K562 (cell line): Measurements from ENCODE around the gene MAML3. TPM values are rescaled to one million over a fixed set of nuclear protein-coding genes. Genes with fewer than 3 reads are reported as not detected.

Source experiments
- ATAC-seq: fragments of 200-7000 bp; cut with Tn5 transposase; 3 replicates; pipeline ENCODE4 v1.9.1; 2020; ENCODE audit warnings: moderate library complexity
- BruUV-seq: library from RNA; stranded (reverse); fragments of 400-500 nt; replicated peaks from 2 replicates; lab custom pipeline; 2021; lab: Mats Ljungman, UMichigan
- CTCF ChIA-PET: fragments of 300-600 bp; formaldehyde crosslinking; extraction: SDS; loops from one replicate; lab custom pipeline; 2021; ENCODE audit warnings: low intra/inter-chr PET ratio; lab: Yijun Ruan, JAX
- POLR2A ChIA-PET: fragments of 300-600, 350-650 bp; sonication (Branson Sonifier 250); formaldehyde crosslinking; extraction: SDS; loops from one replicate; lab custom pipeline; 2021; ENCODE audit warnings: antibody characterized with exemption, inconsistent platforms; lab: Yijun Ruan, JAX
- DNase-seq, 4 experiments: peaks; one replicate each; pipeline versions ENCODE4 v3.0.0 to v3.0.0-alpha.2; 2011 to 2018; ENCODE audit warnings: low spot score in 3 of 4, mixed read lengths in 3 of 4; ENCODE audit errors: extremely low read depth in 1 of 4
- FAIRE-seq: peaks from 2 replicates; lab custom pipeline; 2011; peaks lifted over from hg19 to GRCh38; lab: Jason Lieb, UNC
- H2AFZ ChIP-seq: 2 replicates; pipeline ENCODE4 v1.6.0; 2011; ENCODE audit warnings: low read depth, low read length, control low read depth, inconsistent platforms
- H3K27ac ChIP-seq: fragments of 200-600 bp; 3 replicates; pipeline ENCODE4 v1.8.0; 2011; ENCODE audit warnings: low read depth, mild to moderate bottlenecking, control low read depth, inconsistent platforms, low read length, moderate library complexity, mixed read lengths; ENCODE audit errors: extremely low read depth
- H3K27me3 ChIP-seq, 2 experiments: fragments of 300-600 bp in 1 of 2; 2 replicates in 1 of 2; 3 replicates in 1 of 2; pipeline versions ENCODE4 v1.6.0 to v1.8.0; 2011; ENCODE audit warnings: inconsistent platforms in 2 of 2, low read length in 2 of 2, mild to moderate bottlenecking in 1 of 2, mixed read lengths in 1 of 2, moderate library complexity in 1 of 2; ENCODE audit not compliant: control insufficient read depth in 2 of 2, insufficient read depth in 2 of 2
- H3K36me3 ChIP-seq: fragments of 300-600 bp; 3 replicates; pipeline ENCODE4 v1.8.0; 2011; ENCODE audit warnings: mild to moderate bottlenecking, low read length, inconsistent platforms; ENCODE audit not compliant: control insufficient read depth, insufficient read depth
- H3K4me1 ChIP-seq, 2 experiments: fragments of 200-600 bp in 1 of 2; replicated peaks in 1 of 2; 2 replicates in 1 of 2; 3 replicates in 1 of 2; pipeline versions ENCODE4 v1.5.1 to v1.8.0; 2011; ENCODE audit warnings: inconsistent platforms in 2 of 2, low read length in 2 of 2, mild to moderate bottlenecking in 1 of 2, mixed read lengths in 1 of 2, moderate library complexity in 1 of 2; ENCODE audit not compliant: control insufficient read depth in 2 of 2, insufficient read depth in 2 of 2
- H3K4me2 ChIP-seq: 2 replicates; pipeline ENCODE4 v1.6.1; 2011; ENCODE audit warnings: low read length, control low read depth, inconsistent platforms, mixed read lengths; ENCODE audit not compliant: insufficient read depth
- H3K4me3 ChIP-seq: fragments of 200-600 bp; sonication (generic), shearing (Covaris generic); 2 replicates; pipeline ENCODE4 v1.5.1; 2016; ENCODE audit warnings: control low read depth, inconsistent platforms
- H3K79me2 ChIP-seq: fragments of 200-600 bp; 3 replicates; pipeline ENCODE4 v1.8.0; 2011; ENCODE audit warnings: low read length, inconsistent platforms; ENCODE audit not compliant: control insufficient read depth, insufficient read depth
- H3K9ac ChIP-seq, 2 experiments: 2 replicates each; pipeline versions ENCODE4 v1.6.0 to v1.6.1; 2011; ENCODE audit warnings: low read depth in 2 of 2, low read length in 2 of 2, control low read depth in 1 of 2, inconsistent platforms in 1 of 2, mild to moderate bottlenecking in 1 of 2, mixed read lengths in 1 of 2; ENCODE audit not compliant: insufficient read depth in 1 of 2
- H3K9me1 ChIP-seq: one replicate; pipeline ENCODE4 v1.6.0; 2011; ENCODE audit warnings: inconsistent platforms, mild to moderate bottlenecking, low read length, moderate library complexity; ENCODE audit not compliant: control insufficient read depth, insufficient read depth
- H3K9me3 ChIP-seq: replicated peaks from 2 replicates; pipeline ENCODE4 v1.5.1; 2011; ENCODE audit warnings: low read depth, low read length, inconsistent platforms; ENCODE audit not compliant: control insufficient read depth, insufficient read depth
- H4K20me1 ChIP-seq: replicated peaks from 2 replicates; pipeline ENCODE4 v1.6.1; 2011; ENCODE audit warnings: low read length, inconsistent platforms, mixed read lengths; ENCODE audit not compliant: control insufficient read depth, insufficient read depth
- CEBPZ ChIP-seq: fragments of 150-350 bp; IDR thresholded peaks from 2 replicates; pipeline ENCODE4 v1.6.1; 2014; ENCODE audit warnings: low read depth, mild to moderate bottlenecking, low read length, borderline replicate concordance
- CHCHD3 ChIP-seq: fragments of 250-450 bp; sonication (Bioruptor Pico); IDR thresholded peaks from 2 replicates; pipeline ENCODE4 v2.1.2; 2022; ENCODE audit warnings: mild to moderate bottlenecking
- EGR1 ChIP-seq: fragments of 450-650 bp; conservative IDR thresholded peaks from 2 replicates; pipeline ENCODE4 v1.6.1; 2017; ENCODE audit warnings: mild to moderate bottlenecking
- ELK3 ChIP-seq: fragments of 450-650 bp; formaldehyde crosslinking; IDR thresholded peaks from 2 replicates; pipeline ENCODE4 v1.4.0; 2020; ENCODE audit warnings: mild to moderate bottlenecking
- EP400 ChIP-seq: fragments of 450-650 bp; IDR thresholded peaks from 2 replicates; pipeline ENCODE4 v1.6.1; 2017; ENCODE audit warnings: antibody characterized with exemption, mild to moderate bottlenecking, moderate library complexity
- GABPB2 ChIP-seq: fragments of 250-450 bp; sonication (Bioruptor Pico); conservative IDR thresholded peaks from 2 replicates; pipeline ENCODE4 v1.5.1; 2021; ENCODE audit warnings: mild to moderate bottlenecking
- LARP7 ChIP-seq: fragments of 450-650 bp; IDR thresholded peaks from 2 replicates; pipeline ENCODE4 v1.6.1; 2016
- MBD2 ChIP-seq: sonication (generic); IDR thresholded peaks from 2 replicates; pipeline ENCODE4 v1.6.1; 2016; ENCODE audit warnings: low read depth, borderline replicate concordance
- SP1 ChIP-seq: sonication (generic); formaldehyde crosslinking; IDR thresholded peaks from 2 replicates; pipeline ENCODE4 v1.8.1; 2022; ENCODE audit warnings: mild to moderate bottlenecking, missing genetic modification reagents
- TBL1XR1 ChIP-seq, 2 experiments: IDR thresholded peaks; 2 replicates each; pipeline ENCODE4 v1.6.1; 2012; ENCODE audit warnings: improper control_type of control experiment in 2 of 2, low read length in 2 of 2, mild to moderate bottlenecking in 1 of 2
- TCFL5 ChIP-seq: fragments of 250-450 bp; sonication (Bioruptor Pico); conservative IDR thresholded peaks from 2 replicates; pipeline ENCODE4 v1.6.1; 2021; ENCODE audit warnings: mild to moderate bottlenecking, moderate library complexity, matching md5 sums
- THAP12 ChIP-seq: fragments of 250-450 bp; sonication (Bioruptor Pico); IDR thresholded peaks from 2 replicates; pipeline ENCODE4 v1.9.0; 2021; ENCODE audit warnings: mild to moderate bottlenecking, inconsistent platforms
- ZNF165 ChIP-seq: fragments of 250-450 bp; sonication (Bioruptor Pico); IDR thresholded peaks from 2 replicates; pipeline ENCODE4 v1.4.0; 2020; ENCODE audit warnings: borderline replicate concordance
- ZNF277 ChIP-seq: fragments of 250-450 bp; sonication (Bioruptor Pico); IDR thresholded peaks from 2 replicates; pipeline ENCODE4 v1.8.0; 2022; ENCODE audit warnings: inconsistent platforms, mild to moderate bottlenecking, moderate library complexity, borderline replicate concordance
- ZSCAN29 ChIP-seq: fragments of 450-650 bp; IDR thresholded peaks from 2 replicates; pipeline ENCODE4 v1.6.1; 2017
- ZZZ3 ChIP-seq: fragments of 450-650 bp; IDR thresholded peaks from 2 replicates; pipeline ENCODE4 v1.6.1; 2016; ENCODE audit warnings: antibody characterized with exemption, mild to moderate bottlenecking, moderate library complexity
- in situ Hi-C: fragments of 300-500 bp; cut with MboI; formaldehyde crosslinking; loops from 4 replicates; pipeline ENCODE4 v1.15.0; 2018; ENCODE audit warnings: inconsistent platforms, mixed read lengths
- intact Hi-C: fragments of 100-400 bp; cut with micrococcal nuclease; formaldehyde crosslinking; loops from 2 replicates; pipeline ENCODE4 v1.14.2; 2022
- polyA plus RNA-seq, 8 experiments: library from polyadenylated mRNA; depleted of rRNA in 4 of 8; stranded (reverse) in 5 of 8; unstranded in 3 of 8; fragments of >200 nt; fragmentation: Nextera tagmentation in 2 of 8; fragmentation: Illumina TruSeq in 1 of 8; extraction: Ambion mirVana in 2 of 8; extraction: Trizol in 1 of 8; gene quantifications; 2 replicates each; pipeline versions ENCODE4 v1.2.1 to v1.2.3, GENCODE V29; 2011 to 2014; ENCODE audit warnings: inconsistent platforms in 1 of 8, missing spikeins in 1 of 8
- total RNA-seq, 7 experiments: library from RNA; depleted of rRNA in 6 of 7; stranded (reverse); fragments of >200 nt in 6 of 7; fragmentation: Illumina TruSeq in 2 of 7; extraction: Trizol in 2 of 7; gene quantifications; 2 replicates each; pipeline versions ENCODE4 v1.2.1 to v1.2.3, GENCODE V29; 2011 to 2021; ENCODE audit warnings: low replicate concordance in 1 of 7

MAML3 gene
- total and polyA plus RNA-seq, 9 of the 15 experiments (the other 6 are each of a cell fraction or from before 2014, with no cell fraction given) = 0.01 to 0.55 (median 0.25) TPM

- TF ChIP-seq ELK3 (CRISPR knock-in tag) = no peak
- TF ChIP-seq THAP12 = no peak
- no peak for TF ChIP-seq GABPB2 (CRISPR knock-in tag)
- no peak for TF ChIP-seq SP1 (CRISPR knock-in tag)
- no peak for TF ChIP-seq EGR1
Observed at GRCh38 chr4:139800082-139800481, 353.9 kb downstream of the MAML3 start (continued).

- FAIRE-seq (no peak), DNase-seq (no peak), ATAC-seq (no peak)
- Histone ChIP-seq H3K4me3 (no peak overlapping the region), H3K9ac (no peak overlapping the region), H2AFZ (no peak overlapping the region), H3K79me2 (no peaks in the 10 kb centered on the region), H3K27ac (no peak overlapping the region), H4K20me1 (no peaks in the 10 kb centered on the region; the same call in 1 of the 2 replicates), H3K4me1 (no peaks in the 10 kb centered on the region), H3K9me1 (no peaks in the 10 kb centered on the region), H3K27me3 (peaks cover 5% of the 10 kb centered on the region in 2 experiments; a peak in 3 of 5 replicates), H3K4me2 (no peak overlapping the region), H3K9me3 (no peaks in the 10 kb centered on the region), H3K36me3 (no peaks in the 10 kb centered on the region)
- POLR2A ChIA-PET = interaction anchor here (1.0 kb wide), 1 partner anchor 11 kb away, joined by 3 read pairs; no protein-coding TSS in a partner anchor
- intact Hi-C loops (no loop called here), in situ Hi-C loops (no loop called here)
- BruUV-seq = no TSS peak
- CTCF ChIA-PET = no interaction called here
- no peak for TF ChIP-seq LARP7
- no peak for TF ChIP-seq MBD2
- no peak for TF ChIP-seq TBL1XR1 (IDR thresholded peaks at IDR 0.05; ENCODE audit: low read length in 2 of 2)
- TF ChIP-seq ZZZ3 = no peak
- TF ChIP-seq ZSCAN29 = no peak
- no peak for TF ChIP-seq CEBPZ
- no peak for TF ChIP-seq CHCHD3 (CRISPR knock-in tag)
- TF ChIP-seq ZNF165 (CRISPR knock-in tag) = no peak
- TF ChIP-seq TCFL5 = no peak
- no peak for TF ChIP-seq ZNF277 (CRISPR knock-in tag)
- no peak for TF ChIP-seq EP400
Observed at GRCh38 chr4:139799615-139800014, 354.4 kb downstream of the MAML3 start.
